ENCODE results near the gene SIDT1.
"Not testable (repeated sequence)": the region's sequence is repeated elsewhere in the genome, so short reads cannot be mapped to it uniquely, and the experiment has no call there.

The SIDT1 gene

DNA sequence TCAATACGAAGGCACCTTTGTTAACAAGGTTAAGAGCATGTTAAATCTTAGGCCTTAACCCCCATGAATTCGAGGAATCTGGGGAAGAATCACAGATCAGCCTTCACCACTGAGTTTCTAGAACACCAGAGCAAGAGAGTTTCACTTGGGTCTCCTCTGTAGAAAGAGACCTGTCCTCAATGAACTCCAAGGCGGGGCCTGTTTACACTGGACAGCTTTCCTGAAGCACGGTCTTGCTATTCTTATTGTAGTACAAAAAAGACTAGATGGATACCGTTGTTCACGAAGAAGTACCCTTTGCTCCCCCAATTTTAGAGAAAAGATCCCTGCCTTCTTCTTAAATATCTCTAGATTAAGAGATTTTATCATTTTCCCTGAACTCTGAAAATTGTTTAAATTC, 99.2 kb downstream of the SIDT1 start:
- no peak for DNase-seq (ENCODE audit: low read depth in 2 of 2)

DNA sequence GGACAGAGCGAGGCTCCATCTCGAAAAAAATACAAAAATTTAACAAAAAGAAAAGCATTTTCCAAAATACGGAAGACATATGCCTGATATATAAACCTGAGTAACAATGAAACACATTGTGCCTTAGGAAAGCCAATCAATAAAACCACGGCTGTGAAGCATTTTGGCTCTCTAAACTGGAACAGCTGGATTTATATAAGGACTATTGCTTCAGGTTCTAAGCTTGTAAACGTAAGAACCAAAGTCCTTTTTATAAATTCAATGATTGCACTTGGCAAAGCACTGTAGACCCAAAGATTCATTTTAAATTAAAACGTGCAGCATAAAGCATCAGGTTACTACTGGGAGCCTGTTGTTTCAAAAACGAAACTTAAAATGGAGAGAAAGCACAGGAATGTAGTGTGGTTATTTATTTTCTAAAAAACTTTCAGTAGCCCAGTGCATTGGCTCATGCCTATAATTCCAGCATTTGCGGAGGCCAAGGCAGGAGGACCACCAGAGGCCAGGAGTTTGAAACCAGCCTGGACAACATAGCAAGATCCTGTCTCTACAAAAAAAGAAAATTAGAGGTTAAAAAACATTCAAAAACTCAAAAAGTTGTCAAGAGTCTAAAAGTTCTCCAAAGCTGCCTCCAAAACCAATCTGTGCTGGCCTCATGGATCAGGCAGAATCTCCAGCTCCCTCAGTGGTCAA, 102.6 kb downstream of the SIDT1 start:
- DNase-seq (ENCODE audit: low read depth in 2 of 2), result no peak

DNA sequence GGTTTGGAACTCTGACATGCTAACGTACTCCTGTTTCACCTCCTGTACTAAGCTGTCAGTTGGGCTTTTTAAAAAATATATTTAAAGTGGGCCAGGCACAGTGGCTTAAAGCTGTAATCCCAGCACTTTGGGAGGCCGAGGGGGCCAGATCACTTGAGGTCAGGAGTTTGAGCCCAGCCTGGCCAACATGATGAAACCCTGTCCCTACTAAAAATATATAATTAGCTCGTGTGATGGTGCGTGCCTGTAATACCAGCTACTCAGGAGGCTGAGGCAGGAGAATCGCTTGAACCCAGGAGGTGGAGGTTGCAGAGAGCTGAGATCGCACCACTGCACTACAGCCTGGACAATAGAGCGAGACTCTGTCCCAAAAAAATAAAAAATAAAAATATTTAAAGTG, 103.7 kb downstream of the SIDT1 start:
- DNase-seq (ENCODE audit: low read depth in 2 of 2), result not testable (repeated sequence)

DNA sequence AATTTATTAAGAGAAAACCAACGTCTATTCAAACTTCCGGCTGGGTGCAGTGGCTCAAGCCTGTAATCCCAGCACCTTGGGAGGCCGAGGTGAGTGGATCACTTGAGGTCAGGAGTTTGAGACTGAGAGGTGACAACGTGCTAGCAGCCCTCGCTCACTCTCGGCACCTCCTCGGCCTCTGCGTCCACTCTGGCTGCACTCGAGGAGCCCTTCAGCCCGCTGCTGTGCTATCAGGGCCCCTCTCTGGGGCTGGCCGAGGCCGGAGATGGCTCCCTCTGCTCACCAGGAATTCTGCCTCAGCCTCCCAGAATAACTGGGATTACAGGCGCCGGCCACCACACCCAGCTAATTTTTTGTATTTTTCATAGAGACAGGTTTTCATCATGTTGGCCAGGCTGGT, 105.4 kb downstream of the SIDT1 start:
- no peak for DNase-seq (ENCODE audit: low read depth in 2 of 2)

DNA sequence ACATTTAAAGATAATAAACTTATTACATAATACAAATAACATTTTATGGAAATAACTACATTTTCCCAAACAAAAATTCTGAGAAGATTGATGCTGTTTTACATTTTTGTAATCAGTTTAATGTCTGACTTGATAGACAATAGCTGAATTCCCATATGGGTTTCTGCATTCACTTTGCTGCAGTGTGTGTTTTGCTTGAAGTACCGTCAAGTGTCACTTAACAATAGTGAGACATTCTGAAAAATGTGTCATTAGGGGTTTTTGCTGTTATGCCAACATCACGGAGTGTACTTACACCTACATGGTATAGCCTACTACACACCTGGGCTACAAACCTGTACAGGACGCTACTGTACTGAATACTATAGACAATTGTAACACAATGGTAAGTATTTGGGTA, 106.6 kb downstream of the SIDT1 start:
- no peak for DNase-seq (ENCODE audit: low read depth in 2 of 2)

DNA sequence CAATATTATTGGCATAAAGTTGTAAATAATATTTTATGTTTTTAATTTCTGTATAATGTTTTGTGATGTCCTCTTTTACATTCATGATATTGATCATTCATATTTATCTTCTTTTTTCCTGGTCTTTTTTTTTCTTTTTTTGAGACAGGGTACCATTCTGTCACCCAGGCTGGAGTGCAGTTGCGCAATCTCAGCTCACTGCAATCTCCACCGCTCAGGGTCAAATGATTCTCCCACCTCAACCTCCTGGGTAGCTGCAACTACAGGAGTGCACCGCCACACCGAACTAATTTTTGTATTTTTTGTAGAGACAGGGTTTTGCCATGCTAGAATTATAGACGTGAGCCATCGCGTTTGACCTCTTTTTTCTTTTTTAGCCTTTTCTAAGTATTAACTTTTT, 111.2 kb downstream of the SIDT1 start:
- no peak for DNase-seq (ENCODE audit: low read depth in 2 of 2)

DNA sequence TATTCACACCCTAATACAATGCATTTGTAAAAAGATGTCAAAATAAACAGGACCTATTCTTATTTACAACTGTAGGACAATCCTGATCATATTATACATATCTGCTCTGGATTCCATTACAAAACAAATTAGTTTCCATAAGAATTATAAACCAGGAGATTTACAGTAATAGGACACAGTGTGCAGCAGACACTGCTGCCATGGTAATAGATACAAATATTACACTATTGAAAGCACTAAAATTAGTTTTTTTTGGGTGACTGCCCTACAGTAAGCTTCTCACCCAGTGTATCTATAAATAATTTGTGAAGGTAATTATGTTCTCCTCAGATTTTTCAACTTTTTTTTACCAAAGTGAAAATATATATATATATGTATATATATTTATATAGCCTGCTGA, 116.2 kb downstream of the SIDT1 start:
- no peak for DNase-seq (ENCODE audit: low read depth in 2 of 2)

DNA sequence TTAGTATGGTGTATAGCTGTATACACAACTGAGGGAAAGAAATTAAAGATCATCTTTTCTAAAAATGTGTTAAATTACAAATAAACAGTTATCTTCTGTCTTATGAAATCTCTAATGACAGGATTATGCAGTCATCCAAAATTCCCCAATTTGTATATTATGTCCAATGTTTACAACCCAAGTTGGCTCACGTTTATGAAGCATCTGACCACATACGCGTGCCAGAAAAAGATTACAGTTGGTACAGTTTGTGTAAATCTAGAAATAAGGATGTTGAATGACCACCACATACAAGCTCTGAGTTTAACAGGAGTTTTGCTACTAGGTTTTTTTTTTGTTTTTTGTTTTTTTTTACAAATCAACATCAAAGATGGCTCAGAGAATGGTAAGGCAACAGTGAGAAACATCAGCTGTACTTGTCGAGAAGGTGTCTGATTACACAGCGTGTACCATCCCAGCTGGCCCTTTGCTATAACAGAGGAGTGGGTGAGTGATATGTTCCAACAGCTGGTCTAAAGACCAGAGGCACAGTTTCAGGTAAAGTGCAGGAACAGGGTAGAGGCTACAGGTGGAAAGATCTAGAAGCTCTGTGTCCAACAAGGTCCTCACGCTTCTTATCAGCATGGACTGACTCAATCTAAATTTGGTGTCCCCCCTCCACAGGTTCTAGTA, 117.0 kb downstream of the SIDT1 start:
- DNase-seq (ENCODE audit: low read depth in 2 of 2), result no peak

DNA sequence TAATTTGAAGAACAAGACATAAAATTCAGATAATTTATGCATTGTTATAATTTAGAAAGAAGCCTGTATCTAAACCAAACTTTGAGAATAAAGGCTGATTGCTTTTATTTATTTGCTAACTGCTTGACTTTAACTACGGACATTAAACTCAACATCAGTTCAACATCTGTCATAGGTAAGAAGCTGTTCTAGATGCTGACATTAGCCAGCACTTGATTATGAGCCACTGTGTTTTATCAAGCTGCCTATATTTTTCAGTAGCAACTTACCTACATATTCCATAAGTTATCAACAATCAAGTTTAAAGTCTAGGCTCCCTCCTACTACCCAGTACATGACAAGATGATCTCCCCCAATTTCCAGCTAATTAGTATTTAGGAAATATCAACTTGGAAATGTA, 122.0 kb downstream of the SIDT1 start:
- DNase-seq (ENCODE audit: low read depth in 2 of 2), result no peak

DNA sequence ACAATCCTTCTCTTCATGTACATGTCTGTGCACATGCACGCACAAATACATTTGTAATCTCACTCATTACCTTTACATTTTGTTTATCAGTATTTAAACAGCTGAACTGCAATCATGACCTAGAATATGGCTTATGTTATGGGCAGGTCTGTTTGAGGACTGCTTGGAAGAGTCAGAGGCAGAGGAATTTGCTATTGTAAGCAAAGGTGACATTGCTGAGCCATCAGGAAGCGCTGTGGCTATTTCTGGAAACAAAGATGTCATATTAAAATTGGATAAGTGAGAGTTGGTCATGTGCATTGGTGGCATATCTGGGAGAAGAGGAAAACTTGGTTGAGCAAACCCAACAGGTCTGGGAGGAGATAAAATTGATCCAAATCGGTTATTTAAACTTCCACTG, 122.5 kb downstream of the SIDT1 start:
- no peak for DNase-seq (ENCODE audit: low read depth in 2 of 2)

DNA sequence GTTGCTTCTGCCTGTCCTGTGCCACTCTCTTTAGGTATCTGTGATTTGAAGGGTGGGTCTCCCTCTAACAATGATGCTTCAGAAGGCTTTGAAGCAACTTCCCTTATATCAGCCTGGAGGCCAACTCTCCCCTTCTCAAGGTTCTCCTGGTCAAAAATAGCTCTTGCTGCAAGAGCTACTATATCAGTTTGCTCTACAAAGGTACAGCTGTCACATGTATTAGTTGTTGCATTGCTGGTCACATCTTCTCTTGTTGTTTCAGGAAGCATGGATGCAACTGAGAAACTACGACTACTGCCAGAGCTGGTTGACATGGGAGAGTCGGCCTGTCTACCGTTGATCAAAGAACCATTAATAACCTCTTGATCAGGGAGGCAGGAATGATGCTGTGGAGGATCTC, 125.8 kb downstream of the SIDT1 start:
- DNase-seq (ENCODE audit: low read depth in 2 of 2), result no peak

DNA sequence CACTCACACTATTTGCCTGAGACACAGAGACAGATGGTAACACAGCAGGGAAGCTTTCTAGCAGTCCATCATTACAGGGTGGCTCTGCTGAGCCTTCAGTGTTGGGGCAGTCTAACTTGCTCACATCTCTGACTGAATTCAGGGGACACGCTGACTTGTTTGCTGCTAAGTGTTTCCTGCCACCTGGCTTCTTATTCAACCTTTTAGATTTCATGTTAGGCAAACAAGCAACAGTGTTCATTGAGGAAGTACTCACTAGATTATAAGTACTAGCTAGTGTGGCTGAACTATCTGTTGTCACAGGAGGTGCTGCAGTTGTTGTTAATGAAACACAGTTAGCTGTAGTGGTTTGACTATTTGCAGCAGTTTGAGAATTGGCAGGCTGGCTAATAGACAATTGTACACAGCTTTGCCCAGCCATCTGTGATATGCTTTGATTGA, 126.8 kb downstream of the SIDT1 start:
- no peak for DNase-seq (ENCODE audit: low read depth in 2 of 2)

DNA sequence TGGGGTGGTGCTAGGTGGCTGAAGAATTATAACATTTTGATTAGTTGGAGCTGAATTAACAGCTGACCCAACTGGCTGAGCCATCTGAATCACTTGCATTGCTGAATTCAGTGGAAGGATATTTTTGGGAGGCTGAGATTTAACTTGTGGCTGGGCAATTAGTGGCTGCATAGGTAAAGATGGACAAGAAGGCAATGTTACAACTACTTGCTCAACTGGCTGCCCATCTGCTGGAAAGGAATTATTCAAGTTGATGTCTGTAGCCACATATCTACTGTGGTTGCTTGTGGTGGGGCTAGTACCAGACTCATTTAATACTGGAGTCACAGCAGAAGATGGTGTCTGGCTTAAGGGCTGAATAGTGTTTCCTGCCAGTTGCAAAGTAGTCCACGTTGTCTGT, 127.6 kb downstream of the SIDT1 start:
- DNase-seq (ENCODE audit: low read depth in 2 of 2), result no peak

DNA sequence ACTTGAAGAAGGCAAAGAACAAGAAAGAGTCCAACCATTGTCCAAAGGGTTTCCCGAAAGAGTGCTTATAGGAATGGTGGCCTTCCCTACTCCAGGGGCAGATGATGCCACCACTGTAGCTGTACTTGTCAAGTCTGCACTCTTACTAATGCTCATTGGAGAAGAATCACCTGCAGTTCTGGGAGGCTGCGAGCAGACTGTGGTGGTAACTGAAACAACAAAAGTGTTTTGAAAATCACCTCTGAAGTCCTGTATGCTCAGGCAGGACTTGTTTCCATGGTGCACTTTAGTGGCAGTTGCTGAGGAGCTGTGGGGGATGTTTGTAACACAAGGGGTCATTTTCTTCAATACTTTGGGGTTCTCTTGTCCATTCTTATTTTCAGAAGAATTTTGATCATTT, 128.1 kb downstream of the SIDT1 start:
- DNase-seq (ENCODE audit: low read depth in 2 of 2), result no peak

DNA sequence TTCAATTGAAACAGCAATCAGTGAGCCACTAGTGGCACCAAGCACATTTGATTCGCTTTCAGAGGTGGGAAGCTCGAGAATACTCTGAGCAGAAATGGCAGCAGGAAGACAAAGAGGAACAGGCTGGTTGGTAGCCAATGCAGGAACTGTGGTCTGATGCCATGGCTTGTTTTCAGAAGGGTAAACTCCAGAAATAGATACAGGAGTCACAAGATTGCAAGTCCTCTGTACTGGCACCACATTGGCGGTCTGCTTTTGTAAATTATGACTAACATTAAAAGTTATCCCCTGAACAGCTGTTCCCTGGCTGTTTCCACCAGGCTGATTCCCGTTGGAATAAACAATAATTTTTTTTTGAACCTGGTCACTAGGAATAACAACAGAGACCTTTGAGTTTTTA, 128.5 kb downstream of the SIDT1 start:
- no peak for DNase-seq (ENCODE audit: low read depth in 2 of 2)

DNA sequence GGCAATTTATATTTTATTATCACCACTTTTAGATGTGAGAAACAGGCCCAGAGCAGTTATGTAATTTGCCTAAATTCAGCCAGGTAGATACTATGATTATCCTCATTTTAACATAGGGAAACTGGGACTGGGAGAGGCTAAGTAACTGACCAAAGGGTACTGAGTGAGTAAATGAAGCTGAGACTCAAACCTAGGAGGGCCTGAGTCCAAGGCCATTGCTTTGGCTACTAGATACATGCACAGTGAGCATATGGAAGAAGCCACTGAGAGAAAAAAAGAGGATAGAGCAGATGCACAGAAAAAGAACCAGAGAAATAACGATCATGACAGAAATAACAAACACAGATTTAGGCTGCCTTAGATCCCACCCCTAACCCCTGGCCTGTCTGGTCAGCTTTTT, 130.5 kb downstream of the SIDT1 start:
- no peak for DNase-seq (ENCODE audit: low read depth in 2 of 2)

DNA sequence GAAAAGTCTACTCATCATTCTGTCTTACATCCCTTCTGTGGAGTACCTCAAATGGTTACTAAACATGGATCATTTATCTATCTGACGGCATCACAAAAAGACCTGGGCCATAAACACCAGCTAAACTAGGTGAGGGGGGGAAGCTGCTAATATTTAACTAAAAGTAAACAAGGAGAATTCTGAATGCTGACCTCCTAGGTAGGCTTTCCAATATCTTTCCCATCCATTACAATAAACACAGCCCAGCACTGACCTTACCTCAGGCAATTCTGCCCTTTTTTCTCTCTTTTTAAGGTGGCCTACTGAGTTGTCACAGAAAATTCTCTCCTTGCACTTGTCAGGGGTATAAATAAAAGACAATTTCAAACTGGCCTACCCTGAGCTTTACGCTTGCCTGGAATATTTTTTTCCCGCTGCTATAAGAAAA, 131.0 kb downstream of the SIDT1 start:
- DNase-seq (ENCODE audit: low read depth in 2 of 2), result no peak

DNA sequence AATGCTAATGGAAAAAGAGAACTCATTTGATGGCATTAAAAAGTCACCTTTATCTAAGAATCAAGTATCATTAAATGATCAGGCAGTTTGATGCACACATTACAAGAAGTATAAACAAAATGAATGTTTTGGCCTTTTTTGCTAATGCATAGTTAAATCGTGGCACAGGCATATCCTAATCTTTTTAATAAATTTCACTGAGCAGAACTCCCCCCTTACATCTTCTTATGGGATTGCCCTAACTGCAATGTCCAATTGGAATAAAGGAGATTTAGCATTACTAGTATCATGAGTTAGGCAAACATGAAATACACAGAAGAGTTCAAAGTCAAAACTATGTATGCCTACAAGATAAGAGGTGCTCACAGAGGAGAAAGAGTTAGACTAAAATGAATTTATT, 131.4 kb downstream of the SIDT1 start:
- DNase-seq (ENCODE audit: low read depth in 2 of 2), result no peak

DNA sequence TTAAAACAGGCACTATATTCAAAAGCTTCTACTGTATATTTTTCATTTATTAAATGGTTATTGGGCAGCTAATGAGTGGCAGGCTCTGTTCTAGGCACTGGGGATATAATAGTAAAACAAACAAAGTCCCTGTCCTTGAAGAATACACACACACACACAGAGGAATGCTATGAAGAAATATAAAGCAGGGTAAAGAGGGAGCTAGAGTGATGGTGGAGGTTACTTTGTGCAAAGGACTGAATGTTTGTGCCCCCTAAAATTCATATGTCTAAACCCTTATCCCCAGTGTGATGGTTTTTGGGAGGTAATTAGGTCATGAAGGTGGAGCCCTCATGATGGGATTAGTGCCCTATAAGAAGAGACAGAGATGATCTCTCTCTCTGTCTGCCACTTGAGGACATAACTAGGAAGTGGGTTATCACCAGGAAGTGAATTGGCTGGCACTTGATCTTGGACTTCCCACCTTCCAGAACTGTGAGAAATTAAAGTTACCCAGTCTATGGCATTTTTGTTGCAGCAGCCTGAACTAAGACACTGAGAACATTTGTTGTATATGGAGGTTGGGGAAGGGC, 132.3 kb downstream of the SIDT1 start:
- no peak for DNase-seq (ENCODE audit: low read depth in 2 of 2)

DNA sequence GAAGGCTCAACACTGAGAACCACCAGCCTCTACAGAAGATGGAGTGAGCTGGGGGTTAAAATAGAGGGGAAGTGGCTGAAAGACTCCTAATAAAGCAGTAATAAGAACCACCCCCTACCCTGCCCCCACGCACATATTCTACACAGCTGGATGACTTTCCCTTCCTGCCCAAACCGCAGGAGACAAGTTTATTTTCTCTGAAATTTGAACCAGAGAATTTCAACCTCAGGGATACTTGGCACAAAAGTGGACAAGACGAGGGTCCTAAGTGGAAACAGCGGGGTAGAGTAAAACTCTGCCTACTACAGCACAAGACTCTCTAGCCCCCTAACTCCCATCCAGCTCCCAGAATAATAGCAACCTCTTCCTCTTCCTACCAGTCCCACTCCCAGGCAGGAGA, 135.7 kb downstream of the SIDT1 start:
- peak; percentile 47 to 55 for DNase-seq (ENCODE audit: low read depth in 2 of 2)

DNA sequence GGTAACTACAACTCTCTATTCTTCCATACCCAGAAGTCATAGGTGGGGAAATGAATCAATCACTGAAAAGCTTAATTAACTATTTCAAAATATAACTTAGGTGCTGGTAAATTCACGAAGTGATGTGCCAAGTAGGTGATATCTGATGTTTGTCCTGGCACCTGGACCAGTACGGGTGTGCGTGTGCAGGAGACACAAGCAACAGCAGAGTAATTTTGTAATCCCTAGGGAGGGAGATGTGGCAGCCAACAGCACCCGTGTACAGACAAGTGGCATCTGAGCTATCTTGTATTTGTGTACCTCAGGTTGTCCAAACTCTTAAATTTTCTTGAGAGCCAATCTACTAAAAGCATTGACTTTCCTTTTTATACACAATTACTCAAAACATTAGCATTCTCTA, 141.2 kb downstream of the SIDT1 start:
- no peak for DNase-seq (ENCODE audit: low read depth in 2 of 2)

DNA sequence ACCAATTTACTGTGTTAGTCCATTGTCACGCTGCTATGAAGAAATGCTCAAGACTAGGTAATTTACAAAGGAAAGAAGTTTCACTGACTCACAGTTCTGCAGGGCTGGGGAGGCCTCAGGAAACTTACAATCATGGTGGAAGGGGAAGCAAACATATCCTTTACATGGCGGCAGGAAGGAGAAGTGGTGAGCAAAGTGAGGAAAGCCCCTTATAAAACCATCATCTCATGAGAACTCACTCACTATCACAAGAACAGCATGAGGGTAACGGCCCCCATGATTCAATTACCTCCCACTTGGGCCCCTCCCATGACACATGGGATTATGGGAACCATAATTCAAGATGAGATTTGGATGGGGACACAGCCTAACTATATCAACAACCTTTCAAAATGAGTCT, 143.9 kb downstream of the SIDT1 start:
- DNase-seq (ENCODE audit: low read depth in 2 of 2), result no peak

DNA sequence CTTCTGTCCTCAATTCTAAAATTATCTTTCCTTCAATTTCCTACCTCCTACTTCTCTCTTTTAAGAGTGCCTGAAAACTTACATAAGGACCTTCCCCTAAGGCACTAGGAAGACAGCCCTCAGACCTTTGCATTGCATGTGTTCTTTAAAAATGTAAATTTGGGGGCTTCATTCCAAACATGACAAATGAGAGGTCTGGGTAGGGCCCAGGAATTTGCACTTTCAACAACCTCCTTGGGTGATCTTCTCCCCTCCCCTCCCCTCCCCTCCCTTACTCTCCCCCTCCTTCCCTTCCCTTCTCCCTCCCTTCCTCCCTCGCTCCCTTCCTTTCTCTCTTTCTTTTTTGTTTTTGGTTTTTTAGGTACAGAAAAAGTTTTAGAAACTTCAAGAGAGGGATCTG, 145.4 kb downstream of the SIDT1 start:
- DNase-seq (ENCODE audit: low read depth in 2 of 2), result no peak
